22Rv1 (cell line): Measurements from ENCODE around the gene PCCA.

Source experiments
- ZFX ChIP-seq: fragments of 450-650 bp; IDR thresholded peaks from 2 replicates; pipeline ENCODE4 v1.6.1; 2017; ENCODE audit warnings: antibody characterized with exemption, borderline replicate concordance
- TF ChIP-seq, protein P1 (sequence below): fragments of 450-650 bp; IDR thresholded peaks from 2 replicates; pipeline ENCODE4 v1.5.1; 2017; ENCODE audit warnings: mild to moderate bottlenecking

DNA sequence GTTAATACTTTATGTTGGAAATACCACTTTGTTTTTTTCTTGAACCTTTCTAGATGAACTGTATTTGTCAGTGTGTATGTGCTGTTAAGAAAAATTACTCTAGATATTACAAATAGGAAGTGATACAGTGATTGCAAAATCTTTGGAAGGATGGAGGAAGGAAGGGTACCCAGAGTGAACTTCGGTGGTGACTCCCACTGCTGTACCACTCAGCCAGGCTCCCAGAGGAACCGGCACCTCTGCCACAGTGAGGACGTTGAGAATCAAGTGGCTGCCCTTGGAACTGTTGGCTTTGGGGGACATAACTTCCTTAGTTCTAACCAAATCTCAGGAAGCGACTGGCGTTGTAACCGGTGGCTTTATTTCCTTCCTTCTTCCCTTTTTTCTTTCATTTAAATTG lies 184.7 kb downstream of the PCCA start:
- TF ChIP-seq, protein P1, sequence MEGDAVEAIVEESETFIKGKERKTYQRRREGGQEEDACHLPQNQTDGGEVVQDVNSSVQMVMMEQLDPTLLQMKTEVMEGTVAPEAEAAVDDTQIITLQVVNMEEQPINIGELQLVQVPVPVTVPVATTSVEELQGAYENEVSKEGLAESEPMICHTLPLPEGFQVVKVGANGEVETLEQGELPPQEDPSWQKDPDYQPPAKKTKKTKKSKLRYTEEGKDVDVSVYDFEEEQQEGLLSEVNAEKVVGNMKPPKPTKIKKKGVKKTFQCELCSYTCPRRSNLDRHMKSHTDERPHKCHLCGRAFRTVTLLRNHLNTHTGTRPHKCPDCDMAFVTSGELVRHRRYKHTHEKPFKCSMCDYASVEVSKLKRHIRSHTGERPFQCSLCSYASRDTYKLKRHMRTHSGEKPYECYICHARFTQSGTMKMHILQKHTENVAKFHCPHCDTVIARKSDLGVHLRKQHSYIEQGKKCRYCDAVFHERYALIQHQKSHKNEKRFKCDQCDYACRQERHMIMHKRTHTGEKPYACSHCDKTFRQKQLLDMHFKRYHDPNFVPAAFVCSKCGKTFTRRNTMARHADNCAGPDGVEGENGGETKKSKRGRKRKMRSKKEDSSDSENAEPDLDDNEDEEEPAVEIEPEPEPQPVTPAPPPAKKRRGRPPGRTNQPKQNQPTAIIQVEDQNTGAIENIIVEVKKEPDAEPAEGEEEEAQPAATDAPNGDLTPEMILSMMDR, result no peak
- TF ChIP-seq ZFX, result no peak
